ENCODE results near the gene DDX10. TPM values are rescaled to one million over a fixed set of nuclear protein-coding genes. Genes with fewer than 3 reads are reported as not detected.

The DDX10 gene
- total RNA-seq, 1 donor from 2014 or later, result 18.3 TPM

DNA sequence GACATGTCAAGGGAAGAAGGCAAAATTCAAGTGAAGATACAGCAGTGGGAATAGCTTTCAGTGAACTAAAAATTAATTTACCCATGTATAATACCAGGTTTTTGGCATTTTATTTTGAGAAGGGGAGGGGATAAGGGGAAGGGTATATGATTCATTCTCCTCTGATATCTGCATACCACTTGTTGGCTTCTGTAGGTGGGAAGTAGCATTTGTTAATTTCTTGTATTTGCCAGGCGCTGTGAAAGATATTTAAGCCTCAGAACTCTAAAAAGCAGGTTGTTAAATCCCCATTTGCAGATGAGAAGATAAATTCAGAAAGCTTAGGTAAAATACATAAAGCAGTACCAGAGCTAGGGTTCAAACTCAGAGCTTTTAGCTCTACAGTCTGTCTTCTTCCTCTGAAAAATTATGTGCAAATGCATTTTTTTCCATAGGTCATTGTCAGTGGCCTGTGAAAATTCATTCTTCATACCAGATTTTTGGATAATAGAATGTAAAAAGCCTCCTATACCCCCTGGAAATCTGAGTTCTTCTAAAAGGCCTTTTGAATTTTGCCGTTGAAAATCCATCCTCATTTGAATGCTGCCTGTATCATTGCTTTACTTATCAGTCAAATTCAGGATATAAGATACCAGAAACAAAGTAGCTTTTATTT, 221.3 kb downstream of the DDX10 start:
- ATAC-seq, result no peak
- intact Hi-C loops (cut with DNase I), result no loop called here
- Histone ChIP-seq H3K36me3 (no peaks in the 10 kb centered on the region), H3K4me1 (no peaks in the 10 kb centered on the region), H3K27me3 (no peaks in the 10 kb centered on the region), H3K27ac (no peak overlapping the region), H3K9me3 (no peaks in the 10 kb centered on the region), H3K4me3 (no peak overlapping the region)
- TF ChIP-seq, protein P1, sequence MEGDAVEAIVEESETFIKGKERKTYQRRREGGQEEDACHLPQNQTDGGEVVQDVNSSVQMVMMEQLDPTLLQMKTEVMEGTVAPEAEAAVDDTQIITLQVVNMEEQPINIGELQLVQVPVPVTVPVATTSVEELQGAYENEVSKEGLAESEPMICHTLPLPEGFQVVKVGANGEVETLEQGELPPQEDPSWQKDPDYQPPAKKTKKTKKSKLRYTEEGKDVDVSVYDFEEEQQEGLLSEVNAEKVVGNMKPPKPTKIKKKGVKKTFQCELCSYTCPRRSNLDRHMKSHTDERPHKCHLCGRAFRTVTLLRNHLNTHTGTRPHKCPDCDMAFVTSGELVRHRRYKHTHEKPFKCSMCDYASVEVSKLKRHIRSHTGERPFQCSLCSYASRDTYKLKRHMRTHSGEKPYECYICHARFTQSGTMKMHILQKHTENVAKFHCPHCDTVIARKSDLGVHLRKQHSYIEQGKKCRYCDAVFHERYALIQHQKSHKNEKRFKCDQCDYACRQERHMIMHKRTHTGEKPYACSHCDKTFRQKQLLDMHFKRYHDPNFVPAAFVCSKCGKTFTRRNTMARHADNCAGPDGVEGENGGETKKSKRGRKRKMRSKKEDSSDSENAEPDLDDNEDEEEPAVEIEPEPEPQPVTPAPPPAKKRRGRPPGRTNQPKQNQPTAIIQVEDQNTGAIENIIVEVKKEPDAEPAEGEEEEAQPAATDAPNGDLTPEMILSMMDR (IDR thresholded peaks at IDR 0.05), result no peak
- no peak for DNase-seq

DNA sequence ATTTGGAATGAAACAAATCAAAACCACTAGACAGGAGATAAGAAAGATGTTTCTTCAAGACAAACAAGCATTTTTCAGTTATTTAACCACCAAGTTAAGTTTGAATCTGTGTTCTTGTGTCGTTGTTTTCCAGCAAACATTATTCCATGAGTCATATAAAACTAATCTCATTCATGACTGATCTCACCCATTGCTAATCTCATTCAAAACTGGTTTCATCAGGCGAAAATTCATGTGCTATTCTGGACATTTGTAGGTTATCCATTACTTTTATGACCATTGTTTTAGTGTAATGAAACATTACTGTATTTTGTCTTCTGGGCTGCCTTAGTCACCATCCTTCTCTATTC, 221.8 kb downstream of the DDX10 start:
- H3K27ac ChIP-seq, result no peak overlapping the region
- TF ChIP-seq, protein P1 (IDR thresholded peaks at IDR 0.05), result no peak
- intact Hi-C loops (cut with DNase I), result no loop called here
- DNase-seq (no peak), ATAC-seq (no peak)
- H3K36me3 ChIP-seq, result no peaks in the 10 kb centered on the region
- H3K9me3 ChIP-seq, result no peaks in the 10 kb centered on the region
- H3K27me3 ChIP-seq, result no peaks in the 10 kb centered on the region
- H3K4me3 ChIP-seq, result no peak overlapping the region
- H3K4me1 ChIP-seq, result no peaks in the 10 kb centered on the region

DNA sequence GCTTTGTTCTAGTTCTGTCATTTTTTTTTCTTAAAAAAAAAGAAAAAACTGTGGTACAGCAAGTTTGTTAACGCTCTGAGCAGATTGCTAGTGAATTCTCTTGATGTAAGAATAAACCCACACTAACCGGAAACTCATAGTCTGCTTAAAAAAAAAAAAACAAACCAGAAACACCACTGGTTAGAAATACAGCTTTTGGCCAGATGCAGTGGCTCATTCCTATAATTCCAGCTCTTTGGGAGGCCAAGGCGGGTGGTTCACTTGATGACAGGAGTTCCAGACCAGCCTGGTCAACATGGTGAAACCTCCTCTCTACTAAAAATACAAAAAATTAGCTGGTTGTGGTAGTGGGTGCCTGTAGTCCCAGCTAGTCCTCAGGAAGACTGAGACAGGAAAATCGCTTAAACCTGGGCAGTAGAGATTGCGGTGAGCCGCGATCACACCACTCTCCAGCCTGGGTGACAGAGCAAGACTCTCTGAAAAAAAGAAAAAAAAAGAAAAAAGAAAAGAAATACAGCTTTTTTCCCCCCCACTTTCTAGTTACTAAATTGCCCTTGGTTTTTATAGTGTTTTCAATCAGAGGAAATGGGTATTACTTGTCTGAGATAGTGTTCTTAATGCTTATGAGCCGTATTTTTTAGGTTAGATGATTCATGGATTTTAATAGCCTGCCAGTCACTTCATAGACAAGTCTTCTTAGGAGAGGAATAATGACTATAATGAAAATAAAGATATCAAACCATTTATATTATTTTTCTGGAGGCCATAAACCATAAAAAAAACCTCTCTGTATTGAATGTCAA, 222.8 kb downstream of the DDX10 start:
- no peak for DNase-seq
- intact Hi-C loops (cut with DNase I), result no loop called here
- TF ChIP-seq, protein P1 (IDR thresholded peaks at IDR 0.05), result no peak

DNA sequence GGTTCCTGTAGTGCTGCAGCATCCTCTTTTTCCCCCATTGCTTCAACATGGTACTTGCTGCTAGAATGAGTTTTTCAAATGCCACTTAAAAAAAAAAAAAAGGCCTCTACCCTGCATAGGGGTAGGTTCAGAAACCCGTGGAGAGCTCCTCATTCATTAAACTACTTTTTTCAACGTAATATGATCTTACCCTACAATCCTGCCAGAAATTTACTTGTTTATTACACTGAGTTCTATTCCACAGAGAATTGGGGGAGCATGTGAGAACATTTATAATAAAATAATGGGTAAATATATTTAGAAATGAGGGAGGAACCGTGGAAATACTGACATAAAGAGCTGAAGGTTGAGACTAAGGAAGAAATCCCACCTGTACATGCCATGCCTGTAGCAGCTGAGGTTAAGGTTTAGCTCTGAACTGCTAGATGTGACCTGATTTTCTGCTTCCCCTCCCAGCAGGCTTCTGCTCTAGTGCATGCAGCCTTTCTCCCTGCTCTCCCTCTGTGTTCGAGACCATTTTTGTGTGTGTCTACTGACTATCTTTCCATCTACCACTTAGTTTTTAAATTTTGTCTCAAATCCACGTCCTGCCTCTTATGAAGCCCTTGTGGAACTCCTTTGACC, 225.7 kb downstream of the DDX10 start:
- Histone ChIP-seq H3K4me3 (no peak overlapping the region), H3K27ac (no peak overlapping the region), H3K4me1 (no peaks in the 10 kb centered on the region), H3K36me3 (no peaks in the 10 kb centered on the region), H3K27me3 (no peaks in the 10 kb centered on the region), H3K9me3 (no peaks in the 10 kb centered on the region)
- TF ChIP-seq, protein P1 (IDR thresholded peaks at IDR 0.05), result no peak
- intact Hi-C loops (cut with DNase I), result no loop called here
- ATAC-seq, result no peak
- DNase-seq, result no peak

More for the DNA sequence above, 222.8 kb downstream of the DDX10 start:
- H3K4me1 ChIP-seq, result no peaks in the 10 kb centered on the region
- no peaks in the 10 kb centered on the region for H3K9me3 ChIP-seq
- ATAC-seq, result no peak
- H3K27ac ChIP-seq, result no peak overlapping the region
- no peak overlapping the region for H3K4me3 ChIP-seq
- no peaks in the 10 kb centered on the region for H3K36me3 ChIP-seq
- H3K27me3 ChIP-seq, result no peaks in the 10 kb centered on the region

DNA sequence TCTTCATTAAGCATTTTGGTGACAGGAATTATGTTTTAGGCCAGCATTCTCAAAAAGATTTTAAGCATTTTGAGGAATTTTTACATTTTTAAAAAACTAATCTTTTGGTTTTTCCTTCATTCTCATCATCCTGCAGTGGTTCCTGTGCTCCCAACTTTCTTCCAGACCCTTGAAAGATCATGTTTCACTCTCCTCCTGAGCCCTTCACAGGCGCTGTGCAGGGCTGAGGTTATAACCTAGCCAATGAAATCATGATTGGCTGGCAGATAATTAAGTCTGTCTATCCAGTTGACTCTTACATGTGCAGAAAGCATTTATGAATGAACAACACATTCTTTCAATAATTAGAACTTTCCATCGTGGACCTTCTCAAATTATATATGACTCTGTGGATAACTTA, 226.3 kb downstream of the DDX10 start:
- TF ChIP-seq, protein P1 (IDR thresholded peaks at IDR 0.05), result no peak
- no peak overlapping the region for H3K4me3 ChIP-seq
- no peak for DNase-seq
- H3K4me1 ChIP-seq, result no peaks in the 10 kb centered on the region
- H3K27ac ChIP-seq, result no peak overlapping the region
- intact Hi-C loops (cut with DNase I), result no loop called here
- no peaks in the 10 kb centered on the region for H3K36me3 ChIP-seq
- no peak for ATAC-seq
- H3K27me3 ChIP-seq, result no peaks in the 10 kb centered on the region
- H3K9me3 ChIP-seq, result no peaks in the 10 kb centered on the region

Data from upper lobe of right lung (tissue), 1 donor.